Fibroblast of lung (primary cell): ENCODE measurements around the gene NAP1L1.

ENCODE experiments used
- EZH2 ChIP-seq: IDR thresholded peaks from 2 replicates; pipeline ENCODE4 v1.5.1; 2012; ENCODE audit warnings: low read length, control low read depth, mild to moderate bottlenecking; ENCODE audit errors: missing control alignments
- TF ChIP-seq, protein P1 (sequence below), 2 donors: IDR thresholded peaks in 1 of 2; conservative IDR thresholded peaks in 1 of 2; 1 replicate in 1 of 2; 2 replicates in 1 of 2; pipeline ENCODE4 v1.5.1; 2011 to 2012; ENCODE audit warnings: low read length in 2 of 2, control low read depth in 1 of 2, inconsistent platforms in 1 of 2, low read depth in 1 of 2, mild to moderate bottlenecking in 1 of 2

DNA sequence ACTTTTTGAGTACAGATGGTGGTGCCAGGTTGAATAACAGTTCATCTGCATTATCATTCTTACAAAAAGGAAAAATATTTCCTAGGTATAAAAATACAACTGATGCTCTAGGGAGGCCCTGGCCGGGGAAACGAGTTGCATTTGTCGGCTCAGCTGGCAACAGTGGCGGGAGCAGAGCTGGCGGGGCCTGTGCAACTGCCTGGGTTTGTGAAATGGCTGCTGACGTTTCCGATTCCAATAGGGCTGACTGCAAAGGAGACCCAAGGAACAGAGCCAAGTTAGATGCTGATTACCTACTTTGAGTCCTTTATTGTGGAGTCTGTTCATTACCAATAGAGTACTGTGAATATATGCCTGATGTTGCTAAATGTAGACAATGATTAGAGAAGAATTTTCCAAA, 27.2 kb downstream of the NAP1L1 start:
- TF ChIP-seq, protein P1, sequence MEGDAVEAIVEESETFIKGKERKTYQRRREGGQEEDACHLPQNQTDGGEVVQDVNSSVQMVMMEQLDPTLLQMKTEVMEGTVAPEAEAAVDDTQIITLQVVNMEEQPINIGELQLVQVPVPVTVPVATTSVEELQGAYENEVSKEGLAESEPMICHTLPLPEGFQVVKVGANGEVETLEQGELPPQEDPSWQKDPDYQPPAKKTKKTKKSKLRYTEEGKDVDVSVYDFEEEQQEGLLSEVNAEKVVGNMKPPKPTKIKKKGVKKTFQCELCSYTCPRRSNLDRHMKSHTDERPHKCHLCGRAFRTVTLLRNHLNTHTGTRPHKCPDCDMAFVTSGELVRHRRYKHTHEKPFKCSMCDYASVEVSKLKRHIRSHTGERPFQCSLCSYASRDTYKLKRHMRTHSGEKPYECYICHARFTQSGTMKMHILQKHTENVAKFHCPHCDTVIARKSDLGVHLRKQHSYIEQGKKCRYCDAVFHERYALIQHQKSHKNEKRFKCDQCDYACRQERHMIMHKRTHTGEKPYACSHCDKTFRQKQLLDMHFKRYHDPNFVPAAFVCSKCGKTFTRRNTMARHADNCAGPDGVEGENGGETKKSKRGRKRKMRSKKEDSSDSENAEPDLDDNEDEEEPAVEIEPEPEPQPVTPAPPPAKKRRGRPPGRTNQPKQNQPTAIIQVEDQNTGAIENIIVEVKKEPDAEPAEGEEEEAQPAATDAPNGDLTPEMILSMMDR (conservative IDR thresholded peaks at IDR 0.05 in 1 of 2, IDR thresholded peaks at IDR 0.05 in 1 of 2; ENCODE audit: low read depth in 1 of 2, low read length in 2 of 2): no peak
- no peak for TF ChIP-seq EZH2
